Effector memory CD4-positive, alpha-beta T cell (primary cell): ENCODE data around the gene FAM89B.
"Not testable (repeated sequence)": the region's sequence is repeated elsewhere in the genome, so short reads cannot be mapped to it uniquely, and the experiment has no call there.

Experiments used
- DNase-seq, 3 donors: peaks; one replicate each; pipeline ENCODE4 v3.0.0-alpha.2; 2020
- H3K27ac ChIP-seq: 2 replicates; pipeline ENCODE4 v1.7.0; 2013; ENCODE audit warnings: mild to moderate bottlenecking, low read length, moderate library complexity; ENCODE audit not compliant: insufficient read depth, poor library complexity, severe bottlenecking
- H3K27me3 ChIP-seq: replicated peaks from 2 replicates; pipeline ENCODE4 v1.7.0; 2013; ENCODE audit warnings: mild to moderate bottlenecking, low read length; ENCODE audit not compliant: insufficient read depth, control insufficient read depth, poor library complexity, severe bottlenecking
- H3K36me3 ChIP-seq: 2 replicates; pipeline ENCODE4 v1.7.0; 2013; ENCODE audit warnings: mild to moderate bottlenecking, low read length, moderate library complexity; ENCODE audit not compliant: control insufficient read depth, insufficient read depth
- H3K4me1 ChIP-seq: 2 replicates; pipeline ENCODE4 v1.7.0; 2013; ENCODE audit warnings: low read length, mild to moderate bottlenecking; ENCODE audit not compliant: control insufficient read depth, insufficient read depth, poor library complexity, severe bottlenecking
- H3K4me3 ChIP-seq: 2 replicates; pipeline ENCODE4 v1.7.0; 2013; ENCODE audit warnings: low read length, low read depth, mild to moderate bottlenecking; ENCODE audit not compliant: insufficient read depth, poor library complexity, severe bottlenecking
- H3K9me3 ChIP-seq: 2 replicates; pipeline ENCODE4 v1.7.0; 2013; ENCODE audit warnings: mild to moderate bottlenecking, low read length, moderate library complexity; ENCODE audit not compliant: control insufficient read depth
- total RNA-seq, 3 donors: gene quantifications; one replicate each; lab custom pipeline; 2026; lab: John Stamatoyannopoulos, UW

FAM89B gene
- total RNA-seq = 3.6 to 5.8 (median 5.4) reads per million in 3 donors

DNA sequence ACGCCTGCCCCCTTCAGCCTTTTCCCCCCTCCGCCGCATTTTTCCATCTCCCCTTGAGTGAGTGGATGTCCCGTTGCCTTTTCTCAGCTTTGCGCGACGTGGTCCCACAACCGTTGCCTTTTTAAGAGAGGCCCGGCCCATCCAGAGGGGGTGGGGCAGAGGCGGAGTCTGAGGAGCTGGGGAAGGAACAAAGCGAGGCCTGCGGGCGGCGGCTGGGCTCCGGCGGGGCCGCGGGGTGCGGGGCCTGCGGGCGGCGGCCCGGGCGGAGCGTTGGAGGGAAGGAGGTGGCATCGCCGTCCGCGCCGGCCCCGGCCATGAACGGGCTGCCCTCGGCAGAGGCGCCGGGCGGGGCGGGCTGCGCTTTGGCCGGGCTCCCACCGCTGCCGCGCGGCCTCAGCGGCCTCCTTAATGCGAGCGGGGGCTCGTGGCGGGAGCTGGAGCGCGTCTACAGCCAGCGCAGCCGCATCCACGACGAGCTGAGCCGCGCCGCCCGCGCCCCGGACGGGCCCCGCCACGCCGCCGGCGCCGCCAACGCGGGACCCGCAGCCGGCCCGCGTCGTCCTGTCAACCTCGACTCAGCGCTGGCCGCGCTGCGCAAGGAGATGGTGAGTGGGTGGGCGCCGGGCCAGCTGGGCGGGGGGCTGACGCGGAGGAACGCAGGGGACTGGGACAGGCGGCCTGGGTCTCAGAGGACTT, at the start of gene FAM89B:
TSS of gene FAM89B (plus strand) at position 183 of the 696 bp plus-strand sequence. CDS start at position 315, 132 bp downstream.
- Histone ChIP-seq H3K27ac (peak within 1 kb of the TSS; percentile 98), H3K4me1 (peaks cover 76% of the 10 kb centered on the region)
- DNase-seq = peak; percentile 79 to 81 (median 81)

GRCh38 chr11:65522718-65523630, 49.4 kb upstream of the FAM89B start:
- H3K4me3 ChIP-seq = peak overlapping the region; percentile 46
- peaks cover 35% of the 10 kb centered on the region for H3K4me1 ChIP-seq
- H3K27ac ChIP-seq = peak overlapping the region; percentile 63
- H3K27me3 ChIP-seq, H3K9me3 ChIP-seq, H3K36me3 ChIP-seq, DNase-seq: not testable (repeated sequence)

More for the DNA sequence above, at the start of gene FAM89B:
- no peaks in the 10 kb centered on the region for H3K9me3 ChIP-seq
- peak within 1 kb of the TSS; percentile 95 for H3K4me3 ChIP-seq
- H3K36me3 ChIP-seq = no peaks in the 10 kb centered on the region
- no peaks in the 10 kb centered on the region for H3K27me3 ChIP-seq

- H3K36me3 ChIP-seq, H3K9me3 ChIP-seq, DNase-seq, H3K27me3 ChIP-seq: not testable (repeated sequence)
- Histone ChIP-seq H3K27ac (peak overlapping the region; percentile 63), H3K4me3 (peak overlapping the region; percentile 46), H3K4me1 (peaks cover 35% of the 10 kb centered on the region)
Observed at GRCh38 chr11:65523631-65523968, 48.7 kb upstream of the FAM89B start.

DNA sequence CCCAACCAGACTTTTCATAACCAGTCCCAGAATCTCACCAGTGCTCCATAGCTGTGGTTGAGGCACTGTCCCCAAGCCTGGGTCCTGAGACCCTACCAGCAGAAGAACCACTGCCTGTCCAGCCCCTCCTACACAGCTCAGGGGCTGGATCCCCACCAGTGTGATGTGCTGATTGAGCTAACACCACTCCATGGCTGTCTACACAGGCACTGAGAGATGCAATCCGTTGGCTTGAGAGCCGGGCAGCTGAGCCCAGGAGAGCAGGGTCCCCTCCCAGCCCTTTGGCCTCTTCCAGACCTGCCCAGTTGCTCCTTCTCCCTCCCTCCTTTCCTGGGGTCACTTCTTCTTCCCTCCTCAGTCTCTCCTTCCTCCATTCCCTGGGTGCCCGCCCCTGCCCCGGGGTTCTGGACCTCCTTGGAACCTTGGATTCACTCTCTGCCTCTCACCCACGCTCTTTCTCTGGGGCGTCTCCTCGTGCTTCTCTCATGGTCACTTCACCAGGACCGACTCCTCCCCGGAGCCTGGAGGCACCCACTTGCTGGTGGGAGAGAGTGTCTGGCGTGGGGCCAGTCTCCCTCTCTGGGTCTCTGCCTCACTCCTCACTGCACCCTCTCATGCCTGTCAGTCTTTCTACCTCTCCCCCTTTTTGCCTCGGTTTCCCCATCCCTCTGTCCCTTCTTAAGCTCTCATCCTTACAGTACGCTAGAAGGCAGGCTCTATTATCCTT, 48.2 kb upstream of the FAM89B start:
- Histone ChIP-seq H3K4me1 (peaks cover 35% of the 10 kb centered on the region), H3K9me3 (no peaks in the 10 kb centered on the region), H3K27ac (peak overlapping the region; percentile 63), H3K27me3 (no peaks in the 10 kb centered on the region), H3K36me3 (no peaks in the 10 kb centered on the region), H3K4me3 (peak overlapping the region; percentile 39)
- no peak for DNase-seq

GRCh38 chr11:65524741-65525545, 47.4 kb upstream of the FAM89B start, which contains the start of gene SCYL1:
Gene SCYL1 (plus strand): TSS chr11:65525083. CDS start chr11:65525154, 71 bp downstream.
- Histone ChIP-seq H3K4me3 (peak within 1 kb of the TSS; percentile 81), H3K27me3 (no peaks in the 10 kb centered on the region), H3K27ac (peak within 1 kb of the TSS; percentile 82), H3K36me3 (peaks cover 8% of the 10 kb centered on the region), H3K4me1 (peaks cover 41% of the 10 kb centered on the region), H3K9me3 (no peaks in the 10 kb centered on the region)
- DNase-seq = peak; percentile 74 to 79 (median 78)

GRCh38 chr11:65525546-65526480, 46.5 kb upstream of the FAM89B start:
- no peak for DNase-seq
- Histone ChIP-seq H3K4me3 (peak overlapping the region; percentile 81), H3K36me3 (peaks cover 16% of the 10 kb centered on the region), H3K27me3 (no peaks in the 10 kb centered on the region), H3K4me1 (peaks cover 45% of the 10 kb centered on the region), H3K9me3 (no peaks in the 10 kb centered on the region), H3K27ac (peak overlapping the region; percentile 82)

DNA sequence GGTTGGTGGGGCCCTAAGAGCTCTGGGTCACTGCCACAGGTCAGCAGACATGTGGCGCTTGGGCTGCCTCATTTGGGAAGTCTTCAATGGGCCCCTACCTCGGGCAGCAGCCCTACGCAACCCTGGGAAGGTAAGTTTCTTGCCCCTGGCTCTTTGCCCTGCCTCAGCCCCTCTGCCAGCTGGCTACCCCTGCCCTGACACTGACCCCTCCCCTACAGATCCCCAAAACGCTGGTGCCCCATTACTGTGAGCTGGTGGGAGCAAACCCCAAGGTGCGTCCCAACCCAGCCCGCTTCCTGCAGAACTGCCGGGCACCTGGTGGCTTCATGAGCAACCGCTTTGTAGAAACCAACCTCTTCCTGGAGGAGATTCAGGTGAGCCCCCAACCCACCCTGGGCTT, 45.6 kb upstream of the FAM89B start:
- Histone ChIP-seq H3K36me3 (peaks cover 25% of the 10 kb centered on the region), H3K27ac (no peak overlapping the region), H3K27me3 (no peaks in the 10 kb centered on the region), H3K4me3 (no peak overlapping the region), H3K9me3 (no peaks in the 10 kb centered on the region), H3K4me1 (peaks cover 44% of the 10 kb centered on the region)
- no peak for DNase-seq

- peaks cover 41% of the 10 kb centered on the region for H3K36me3 ChIP-seq
- no peak overlapping the region for H3K4me3 ChIP-seq
- peaks cover 27% of the 10 kb centered on the region for H3K4me1 ChIP-seq
- no peak overlapping the region for H3K27ac ChIP-seq
- H3K9me3 ChIP-seq = no peaks in the 10 kb centered on the region
- no peaks in the 10 kb centered on the region for H3K27me3 ChIP-seq
- no peak for DNase-seq
Observed at GRCh38 chr11:65528819-65529350, 43.5 kb upstream of the FAM89B start.
